ENCODE measurements around the gene CISD2. TPM values are rescaled to one million over a fixed set of nuclear protein-coding genes. Genes with fewer than 3 reads are reported as not detected.
A peak's percentile ranks its signal among the peaks of the same experiment; 100 is the strongest.
"Not testable (repeated sequence)": the region's sequence is repeated elsewhere in the genome, so short reads cannot be mapped to it uniquely, and the experiment has no call there.

The CISD2 gene
- 10 to 100 TPM; 30.2 to 44.0 (median 35.3) TPM for polyA plus RNA-seq (ENCODE audit: insufficient read depth in 1 of 5, insufficient read length in 5 of 5, low replicate concordance in 1 of 5)
- long read RNA-seq, donor 1, full-length matches to known transcripts: 50 of 50 reads
- long read RNA-seq, donor 1, partial matches to known transcripts: 0 of 50 reads
- long read RNA-seq, donor 1, other reads (novel, unspliced or antisense): 0 of 50 reads
- long read RNA-seq, donor 2, full-length matches to known transcripts: 18 of 18 reads
- long read RNA-seq, donor 2, partial matches to known transcripts: 0 of 18 reads
- long read RNA-seq, donor 2, other reads (novel, unspliced or antisense): 0 of 18 reads
- long read RNA-seq, donor 3, full-length matches to known transcripts: 42 of 42 reads
- long read RNA-seq, donor 3, partial matches to known transcripts: 0 of 42 reads
- long read RNA-seq, donor 3, other reads (novel, unspliced or antisense): 0 of 42 reads
- long read RNA-seq, donor 4, full-length matches to known transcripts: 28 of 28 reads
- long read RNA-seq, donor 4, partial matches to known transcripts: 0 of 28 reads
- long read RNA-seq, donor 4, other reads (novel, unspliced or antisense): 0 of 28 reads
- long read RNA-seq, donor 5, full-length matches to known transcripts: 50 of 50 reads
- long read RNA-seq, donor 5, partial matches to known transcripts: 0 of 50 reads
- long read RNA-seq, donor 5, other reads (novel, unspliced or antisense): 0 of 50 reads
- long read RNA-seq, donor 6, full-length matches to known transcripts: 51 of 51 reads
- long read RNA-seq, donor 6, partial matches to known transcripts: 0 of 51 reads
- long read RNA-seq, donor 6, other reads (novel, unspliced or antisense): 0 of 51 reads
- long read RNA-seq, donor 7, full-length matches to known transcripts: 27 of 27 reads
- long read RNA-seq, donor 7, partial matches to known transcripts: 0 of 27 reads
- long read RNA-seq, donor 7, other reads (novel, unspliced or antisense): 0 of 27 reads
- long read RNA-seq, donor 8, full-length matches to known transcripts: 10 of 10 reads
- long read RNA-seq, donor 8, partial matches to known transcripts: 0 of 10 reads
- long read RNA-seq, donor 8, other reads (novel, unspliced or antisense): 0 of 10 reads

GRCh38 chr4:102868781-102869568, at the start of gene CISD2:
Gene CISD2, plus strand, starts transcription at chr4:102868992. Its CDS starts 93 bp downstream, at chr4:102869085.
- DNase-seq: peak; percentile 94

GRCh38 chr4:102819100-102819499, 49.7 kb upstream of the CISD2 start:
- DNase-seq: not testable (repeated sequence)

- DNase-seq: no peak
These were observed 49.0 kb upstream of the CISD2 start for GRCh38 chr4:102819588-102820365.

- DNase-seq: no peak
These were observed 45.3 kb upstream of the CISD2 start for GRCh38 chr4:102823464-102823863.

- no peak for DNase-seq
These were observed 44.9 kb upstream of the CISD2 start for GRCh38 chr4:102823897-102824296.

- no peak for DNase-seq
These were observed 44.4 kb upstream of the CISD2 start for GRCh38 chr4:102824398-102824797.

GRCh38 chr4:102825261-102826091, 43.3 kb upstream of the CISD2 start:
- peak; percentile 67 to 81 for DNase-seq

GRCh38 chr4:102826105-102826889, 42.5 kb upstream of the CISD2 start:
- DNase-seq: no peak

GRCh38 chr4:102826890-102827673, 41.7 kb upstream of the CISD2 start, which contains the start of gene UBE2D3:
Gene UBE2D3, minus strand, starts transcription at chr4:102827551. Its CDS starts 1,043 bp downstream, at chr4:102826508.
- DNase-seq: peak; percentile 97 to 98

- DNase-seq: peak; percentile 99 to 100
These were observed 40.9 kb upstream of the CISD2 start for GRCh38 chr4:102827674-102828496.

- no peak for DNase-seq
These were observed 40.3 kb upstream of the CISD2 start for GRCh38 chr4:102828497-102828808.

- DNase-seq: no peak
These were observed 39.0 kb upstream of the CISD2 start for GRCh38 chr4:102829803-102830202.

GRCh38 chr4:102832105-102832504, 36.7 kb upstream of the CISD2 start:
- DNase-seq: no peak

- DNase-seq: no peak
These were observed 36.1 kb upstream of the CISD2 start for GRCh38 chr4:102832667-102833066.

GRCh38 chr4:102836596-102836995, 32.2 kb upstream of the CISD2 start:
- no peak for DNase-seq

GRCh38 chr4:102842367-102842766, 26.4 kb upstream of the CISD2 start:
- no peak for DNase-seq

- DNase-seq: no peak
These were observed 25.5 kb upstream of the CISD2 start for GRCh38 chr4:102843273-102843672.

All from right lung (tissue), 10 donors.